ENCODE results near the gene TMEM236. TPM values are rescaled to one million over a fixed set of nuclear protein-coding genes. Genes with fewer than 3 reads are reported as not detected.

Gene TMEM236
- total and polyA plus RNA-seq, 2 of the 4 experiments (the other 2 are of a cell fraction), result not detected

DNA sequence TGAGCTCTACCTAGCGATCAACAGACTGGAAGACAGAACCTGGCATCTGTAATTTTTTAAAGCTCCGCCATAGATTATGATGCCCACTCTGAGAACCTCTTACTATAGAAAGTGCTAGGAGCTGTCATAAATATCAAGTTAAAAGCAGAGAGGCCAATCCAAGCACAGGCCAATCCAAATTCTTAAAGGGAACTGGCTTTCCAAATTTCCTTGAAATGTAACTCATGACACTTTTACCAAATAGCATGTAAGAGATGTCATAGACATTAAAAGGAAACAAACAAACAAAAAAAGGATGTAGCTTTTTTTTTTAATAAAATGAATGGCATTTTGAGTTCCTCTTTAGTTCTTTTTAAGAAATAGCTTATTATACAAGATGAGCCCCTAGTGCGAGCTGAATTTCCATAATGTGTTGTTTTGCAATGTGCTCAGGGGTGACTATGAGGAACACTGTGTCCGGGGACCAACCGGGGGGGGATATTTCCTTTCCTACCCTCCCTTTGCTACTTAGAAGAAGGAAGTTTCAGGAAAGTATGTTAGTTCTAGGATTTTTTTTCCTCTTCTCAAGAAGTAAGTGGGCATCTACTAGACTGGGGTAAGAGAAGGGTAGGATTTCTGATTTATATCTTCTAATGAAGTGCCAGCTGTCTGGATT lies 33.4 kb downstream of the TMEM236 start:
- intact Hi-C loops (cut with micrococcal nuclease), result no loop called here
- H2AK9ac ChIP-seq (replicated peaks; ENCODE audit: low read depth, low read length, poor library complexity), result no peak overlapping the region
- H3K23ac ChIP-seq (ENCODE audit: low read depth, low read length), result no peak overlapping the region
- ChIA-PET POLR2A (ENCODE audit: unreplicated experiment) (no interaction called here), CTCF (interaction anchor here (0.6 kb wide), 1 partner anchor 1122 kb away, joined by 7 read pairs; no protein-coding TSS in a partner anchor)
- DNase-seq, result no peak
- no TSS peak for BruUV-seq (replicated peaks)
- H3K4ac ChIP-seq (ENCODE audit: low read depth, low read length), result no peak overlapping the region
- no peak overlapping the region for H4K91ac ChIP-seq (ENCODE audit: insufficient read depth, low read depth, low read length)
- H3K4me3 ChIP-seq (ENCODE audit: insufficient read depth, low read depth, low read length), result no peak overlapping the region
- peak overlapping the region; percentile 42; the same call in 1 of the 2 replicates for H3K14ac ChIP-seq (replicated peaks; ENCODE audit: low read depth, low read length)
- H3K9me3 ChIP-seq (ENCODE audit: control insufficient read depth, insufficient read depth, low read length), result no peaks in the 10 kb centered on the region
- no CpG with 5 or more reads among the region's 5 CpGs for WGBS, 2 experiments (ENCODE audit: extremely low coverage in 2 of 2, insufficient read length in 1 of 2)
- H3K56ac ChIP-seq (ENCODE audit: extremely low read depth, insufficient read depth, low read length), result no peak overlapping the region
- peak overlapping the region; percentile 71; the same call in 1 of the 2 replicates for H2BK20ac ChIP-seq (ENCODE audit: low read depth, low read length)
- TF ChIP-seq MAZ (IDR thresholded peaks at IDR 0.05; ENCODE audit: borderline replicate concordance, low read depth, low read length), result no peak
- TF ChIP-seq RFX5 (IDR thresholded peaks at IDR 0.05; ENCODE audit: low read depth, low read length), result no peak
- no peak for TF ChIP-seq POLR2A (IDR thresholded peaks at IDR 0.05; ENCODE audit: low read depth, low read length)
- TF ChIP-seq CEBPB (IDR thresholded peaks at IDR 0.05; ENCODE audit: low read depth, low read length), result no peak
- TF ChIP-seq MXI1 (IDR thresholded peaks at IDR 0.05; ENCODE audit: borderline replicate concordance, low read depth, low read length), result no peak
- TF ChIP-seq, protein P1, sequence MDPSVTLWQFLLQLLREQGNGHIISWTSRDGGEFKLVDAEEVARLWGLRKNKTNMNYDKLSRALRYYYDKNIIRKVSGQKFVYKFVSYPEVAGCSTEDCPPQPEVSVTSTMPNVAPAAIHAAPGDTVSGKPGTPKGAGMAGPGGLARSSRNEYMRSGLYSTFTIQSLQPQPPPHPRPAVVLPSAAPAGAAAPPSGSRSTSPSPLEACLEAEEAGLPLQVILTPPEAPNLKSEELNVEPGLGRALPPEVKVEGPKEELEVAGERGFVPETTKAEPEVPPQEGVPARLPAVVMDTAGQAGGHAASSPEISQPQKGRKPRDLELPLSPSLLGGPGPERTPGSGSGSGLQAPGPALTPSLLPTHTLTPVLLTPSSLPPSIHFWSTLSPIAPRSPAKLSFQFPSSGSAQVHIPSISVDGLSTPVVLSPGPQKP (IDR thresholded peaks at IDR 0.05; ENCODE audit: borderline replicate concordance, low read depth, low read length), result no peak
- TF ChIP-seq USF2 (IDR thresholded peaks at IDR 0.05; ENCODE audit: low read depth, low read length), result no peak
- TF ChIP-seq SMC3 (IDR thresholded peaks at IDR 0.05; ENCODE audit: low read depth, low read length), result no peak
- TF ChIP-seq NFE2L2 (IDR thresholded peaks at IDR 0.05; ENCODE audit: low read depth, low read length), result no peak
- no peak for TF ChIP-seq FOS (IDR thresholded peaks at IDR 0.05; ENCODE audit: low read depth, low read length)
- TF ChIP-seq CHD1 (IDR thresholded peaks at IDR 0.05; ENCODE audit: low read depth, low read length), result no peak
- no peak for TF ChIP-seq CTCF (conservative IDR thresholded peaks at IDR 0.05; ENCODE audit: low read depth, low read length)
- H4K5ac ChIP-seq (ENCODE audit: low read depth, low read length), result no peak overlapping the region
- no peak overlapping the region for H3K9ac ChIP-seq (ENCODE audit: low read depth, low read length)
- H3K4me1 ChIP-seq (ENCODE audit: control insufficient read depth, insufficient read depth, low read length), result peaks cover 4% of the 10 kb centered on the region
- H2BK15ac ChIP-seq (ENCODE audit: low read depth, low read length), result no peak overlapping the region
- H2BK120ac ChIP-seq (ENCODE audit: low read depth, low read length), result no peak overlapping the region
- no peaks in the 10 kb centered on the region for H4K20me1 ChIP-seq (ENCODE audit: insufficient read depth, low read length)
- H4K8ac ChIP-seq (ENCODE audit: low read depth in 2 of 2, low read length in 2 of 2), result no peak overlapping the region
- H3K36me3 ChIP-seq (ENCODE audit: control insufficient read depth, insufficient read depth, low read length), result no peaks in the 10 kb centered on the region
- H2BK5ac ChIP-seq (ENCODE audit: low read depth, low read length, poor library complexity, severe bottlenecking), result no peak overlapping the region
- no peaks in the 10 kb centered on the region for H3K27me3 ChIP-seq (ENCODE audit: control insufficient read depth, insufficient read depth, low read length)
- H2AK5ac ChIP-seq (ENCODE audit: low read depth, low read length), result peak overlapping the region; percentile 68; the same call in 1 of the 2 replicates
- H2AFZ ChIP-seq (replicated peaks; ENCODE audit: low read length, poor library complexity), result no peak overlapping the region
- no peaks in the 10 kb centered on the region for H3K79me1 ChIP-seq (ENCODE audit: low read depth in 1 of 2, low read length in 2 of 2)
- H3K4me2 ChIP-seq (ENCODE audit: low read depth, low read length), result no peak overlapping the region
- dilution Hi-C loops (cut with HindIII; ENCODE audit: low sequenced_read_pairs, unreplicated experiment), result no loop called here
- H3K18ac ChIP-seq (ENCODE audit: low read depth, low read length), result no peak overlapping the region
- in situ Hi-C loops (cut with MboI; ENCODE audit: low sequenced_read_pairs), result no loop called here
- ATAC-seq (ENCODE audit: low read depth), result no peak
- peaks cover 14% of the 10 kb centered on the region for H3K9me1 ChIP-seq (ENCODE audit: insufficient read depth, low read length)
- H3K27ac ChIP-seq (ENCODE audit: insufficient read depth, low read length), result no peak overlapping the region
